ENCODE data around the gene CHMP4B.

DNA sequence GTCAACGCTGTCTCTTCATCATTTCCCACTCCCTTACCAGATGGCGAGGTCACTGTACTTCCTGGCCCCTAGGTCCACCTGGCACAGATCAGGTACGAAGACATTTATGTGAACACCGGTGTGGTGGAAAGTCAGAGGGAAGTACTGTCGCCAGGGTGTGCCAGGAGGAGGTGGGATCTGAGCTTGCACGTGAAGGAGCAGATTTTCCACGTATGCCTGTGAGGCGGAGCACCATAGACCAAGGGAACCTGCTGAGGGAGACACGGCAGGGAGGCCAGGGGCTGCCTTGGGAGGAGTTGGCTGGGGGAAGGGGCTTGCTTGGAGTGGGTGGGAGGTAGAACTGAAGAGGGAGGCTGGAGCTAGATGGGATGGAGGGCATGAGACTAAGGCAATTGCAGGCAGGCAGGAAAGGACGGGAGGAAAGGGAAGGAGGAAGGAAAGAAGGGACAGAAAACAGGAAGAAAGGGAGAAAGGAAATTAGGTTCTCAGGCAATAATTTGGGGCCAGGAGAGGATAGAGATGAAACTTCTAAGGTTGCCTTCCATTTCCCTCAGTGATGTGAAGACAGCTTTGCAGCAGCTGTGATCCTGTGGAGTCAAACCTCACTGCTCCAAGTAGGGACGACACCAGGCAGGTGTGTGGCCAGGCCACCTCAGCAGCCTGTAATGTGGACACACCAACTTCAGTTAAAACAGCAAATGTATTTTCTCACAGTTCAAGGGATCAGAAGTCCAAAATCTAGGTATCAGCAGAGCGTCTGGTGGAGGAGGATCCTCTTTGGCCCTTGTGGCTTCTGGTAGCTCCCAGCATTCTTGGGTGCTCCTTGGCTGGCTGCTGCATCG, 46.8 kb downstream of the CHMP4B start:
- no peak for TF ChIP-seq CTCF (IDR thresholded peaks at IDR 0.05; ENCODE audit: low read depth, low read length, missing input control)
- TF ChIP-seq, protein P1, sequence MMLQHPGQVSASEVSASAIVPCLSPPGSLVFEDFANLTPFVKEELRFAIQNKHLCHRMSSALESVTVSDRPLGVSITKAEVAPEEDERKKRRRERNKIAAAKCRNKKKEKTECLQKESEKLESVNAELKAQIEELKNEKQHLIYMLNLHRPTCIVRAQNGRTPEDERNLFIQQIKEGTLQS (IDR thresholded peaks at IDR 0.05) = no peak
- TF ChIP-seq YY1 (IDR thresholded peaks at IDR 0.05) = no peak
- no peak for TF ChIP-seq TAF1 (conservative IDR thresholded peaks at IDR 0.05)
- no peak for TF ChIP-seq SP1 (IDR thresholded peaks at IDR 0.05)
- TF ChIP-seq RXRA (IDR thresholded peaks at IDR 0.05) = no peak
- no peak for TF ChIP-seq HNF4G (IDR thresholded peaks at IDR 0.05)
- TF ChIP-seq MAX (IDR thresholded peaks at IDR 0.05) = no peak
- TF ChIP-seq, protein P2, sequence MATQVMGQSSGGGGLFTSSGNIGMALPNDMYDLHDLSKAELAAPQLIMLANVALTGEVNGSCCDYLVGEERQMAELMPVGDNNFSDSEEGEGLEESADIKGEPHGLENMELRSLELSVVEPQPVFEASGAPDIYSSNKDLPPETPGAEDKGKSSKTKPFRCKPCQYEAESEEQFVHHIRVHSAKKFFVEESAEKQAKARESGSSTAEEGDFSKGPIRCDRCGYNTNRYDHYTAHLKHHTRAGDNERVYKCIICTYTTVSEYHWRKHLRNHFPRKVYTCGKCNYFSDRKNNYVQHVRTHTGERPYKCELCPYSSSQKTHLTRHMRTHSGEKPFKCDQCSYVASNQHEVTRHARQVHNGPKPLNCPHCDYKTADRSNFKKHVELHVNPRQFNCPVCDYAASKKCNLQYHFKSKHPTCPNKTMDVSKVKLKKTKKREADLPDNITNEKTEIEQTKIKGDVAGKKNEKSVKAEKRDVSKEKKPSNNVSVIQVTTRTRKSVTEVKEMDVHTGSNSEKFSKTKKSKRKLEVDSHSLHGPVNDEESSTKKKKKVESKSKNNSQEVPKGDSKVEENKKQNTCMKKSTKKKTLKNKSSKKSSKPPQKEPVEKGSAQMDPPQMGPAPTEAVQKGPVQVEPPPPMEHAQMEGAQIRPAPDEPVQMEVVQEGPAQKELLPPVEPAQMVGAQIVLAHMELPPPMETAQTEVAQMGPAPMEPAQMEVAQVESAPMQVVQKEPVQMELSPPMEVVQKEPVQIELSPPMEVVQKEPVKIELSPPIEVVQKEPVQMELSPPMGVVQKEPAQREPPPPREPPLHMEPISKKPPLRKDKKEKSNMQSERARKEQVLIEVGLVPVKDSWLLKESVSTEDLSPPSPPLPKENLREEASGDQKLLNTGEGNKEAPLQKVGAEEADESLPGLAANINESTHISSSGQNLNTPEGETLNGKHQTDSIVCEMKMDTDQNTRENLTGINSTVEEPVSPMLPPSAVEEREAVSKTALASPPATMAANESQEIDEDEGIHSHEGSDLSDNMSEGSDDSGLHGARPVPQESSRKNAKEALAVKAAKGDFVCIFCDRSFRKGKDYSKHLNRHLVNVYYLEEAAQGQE (IDR thresholded peaks at IDR 0.05) = no peak
- TF ChIP-seq JUND (IDR thresholded peaks at IDR 0.05) = no peak
- no peak for TF ChIP-seq ZBTB33 (IDR thresholded peaks at IDR 0.05)
- TF ChIP-seq EGR1 (IDR thresholded peaks at IDR 0.05; ENCODE audit: low read depth in 2 of 2) = no peak
- TF ChIP-seq RAD21 (IDR thresholded peaks at IDR 0.05) = no peak
- no peak for TF ChIP-seq GABPA (IDR thresholded peaks at IDR 0.05 in 1 of 2, conservative IDR thresholded peaks at IDR 0.05 in 1 of 2)

Data from liver (tissue), 3 donors.